Activated CD8-positive, alpha-beta T cell treated with anti-CD3 and anti-CD28 coated beads for 36 hours (primary cell): ENCODE data around the gene TYROBP. TPM values are rescaled to one million over a fixed set of nuclear protein-coding genes. Genes with fewer than 3 reads are reported as not detected.

Source experiments
- ATAC-seq: fragments of 200-7000 bp; cut with Tn5 transposase; one replicate; pipeline ENCODE4 v1.10.0; 2021; ENCODE audit warnings: mild to moderate bottlenecking, moderate library complexity
- CTCF ChIA-PET: fragments of 350-600 bp; sonication (Branson Sonifier 250); formaldehyde crosslinking; loops from one replicate; lab custom pipeline; 2021; ENCODE audit warnings: antibody characterized with exemption; lab: Charles Lee
- POLR2A ChIA-PET: fragments of 350-600 bp; sonication (Branson Sonifier 250); formaldehyde crosslinking; loops from one replicate; lab custom pipeline; 2021; ENCODE audit warnings: antibody characterized with exemption; lab: Charles Lee
- DNase-seq: peaks from one replicate; pipeline ENCODE4 v3.0.0-alpha.2; 2020
- H3K27ac Mint-ChIP-seq: one replicate; pipeline ENCODE4 v1.8.0; 2021; ENCODE audit warnings: mild to moderate bottlenecking, mixed read lengths
- H3K27me3 Mint-ChIP-seq: one replicate; pipeline ENCODE4 v1.8.0; 2021; ENCODE audit warnings: mixed read lengths
- H3K36me3 Mint-ChIP-seq: one replicate; pipeline ENCODE4 v1.8.0; 2021; ENCODE audit warnings: low read depth, mixed read lengths
- H3K4me1 Mint-ChIP-seq: one replicate; pipeline ENCODE4 v1.8.0; 2021; ENCODE audit warnings: low read depth, mixed read lengths
- H3K4me3 Mint-ChIP-seq: one replicate; pipeline ENCODE4 v1.8.0; 2021; ENCODE audit warnings: mild to moderate bottlenecking, moderate library complexity, mixed read lengths
- H3K9me3 Mint-ChIP-seq: one replicate; pipeline ENCODE4 v1.8.0; 2021; ENCODE audit warnings: mixed read lengths
- intact Hi-C: fragments of 100-400 bp; cut with micrococcal nuclease; formaldehyde crosslinking; loops from one replicate; pipeline ENCODE4 v1.10.0; 2022
- total RNA-seq, 2 experiments: library from RNA; stranded (reverse); gene quantifications; one replicate each; pipeline ENCODE4 v1.2.3, GENCODE V29; 2021
- TF ChIP-seq, protein P1 (sequence below): fragments of 200-600 bp; IDR thresholded peaks from one replicate; pipeline ENCODE4 v1.8.0; 2022; ENCODE audit warnings: antibody characterized with exemption, mild to moderate bottlenecking

The TYROBP gene
- total RNA-seq, 2 experiments from 2014 or later, result 0.81 to 1.5 TPM

GRCh38 chr19:35931874-35932202 lies 23.7 kb upstream of the TYROBP start:
- POLR2A ChIA-PET, result interaction anchor here (1.0 to 3.1 kb wide), 2 partner anchors 26 to 49 kb away, joined by 3 to 13 read pairs; no protein-coding TSS in a partner anchor
- H3K4me1 Mint-ChIP-seq, result peaks cover 28% of the 10 kb centered on the region
- H3K27me3 Mint-ChIP-seq, result no peaks in the 10 kb centered on the region
- ATAC-seq (peak; percentile 6), DNase-seq (no peak)
- CTCF ChIA-PET, result interaction anchor here (0.6 to 7.0 kb wide), 11 partner anchors 10 to 239 kb away, joined by 3 to 88 read pairs (median 4); no protein-coding TSS in a partner anchor
- H3K27ac Mint-ChIP-seq, result no peak overlapping the region
- no peaks in the 10 kb centered on the region for H3K36me3 Mint-ChIP-seq
- peak overlapping the region; percentile 34 for H3K4me3 Mint-ChIP-seq
- TF ChIP-seq, protein P1, sequence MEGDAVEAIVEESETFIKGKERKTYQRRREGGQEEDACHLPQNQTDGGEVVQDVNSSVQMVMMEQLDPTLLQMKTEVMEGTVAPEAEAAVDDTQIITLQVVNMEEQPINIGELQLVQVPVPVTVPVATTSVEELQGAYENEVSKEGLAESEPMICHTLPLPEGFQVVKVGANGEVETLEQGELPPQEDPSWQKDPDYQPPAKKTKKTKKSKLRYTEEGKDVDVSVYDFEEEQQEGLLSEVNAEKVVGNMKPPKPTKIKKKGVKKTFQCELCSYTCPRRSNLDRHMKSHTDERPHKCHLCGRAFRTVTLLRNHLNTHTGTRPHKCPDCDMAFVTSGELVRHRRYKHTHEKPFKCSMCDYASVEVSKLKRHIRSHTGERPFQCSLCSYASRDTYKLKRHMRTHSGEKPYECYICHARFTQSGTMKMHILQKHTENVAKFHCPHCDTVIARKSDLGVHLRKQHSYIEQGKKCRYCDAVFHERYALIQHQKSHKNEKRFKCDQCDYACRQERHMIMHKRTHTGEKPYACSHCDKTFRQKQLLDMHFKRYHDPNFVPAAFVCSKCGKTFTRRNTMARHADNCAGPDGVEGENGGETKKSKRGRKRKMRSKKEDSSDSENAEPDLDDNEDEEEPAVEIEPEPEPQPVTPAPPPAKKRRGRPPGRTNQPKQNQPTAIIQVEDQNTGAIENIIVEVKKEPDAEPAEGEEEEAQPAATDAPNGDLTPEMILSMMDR, result peak; percentile 55
- H3K9me3 Mint-ChIP-seq, result no peaks in the 10 kb centered on the region
- intact Hi-C loops, result loop anchor here (1.0 to 10.0 kb wide), 3 partner anchors 31 to 217 kb away; partner anchors contain the start of genes KMT2B and NFKBID

DNA sequence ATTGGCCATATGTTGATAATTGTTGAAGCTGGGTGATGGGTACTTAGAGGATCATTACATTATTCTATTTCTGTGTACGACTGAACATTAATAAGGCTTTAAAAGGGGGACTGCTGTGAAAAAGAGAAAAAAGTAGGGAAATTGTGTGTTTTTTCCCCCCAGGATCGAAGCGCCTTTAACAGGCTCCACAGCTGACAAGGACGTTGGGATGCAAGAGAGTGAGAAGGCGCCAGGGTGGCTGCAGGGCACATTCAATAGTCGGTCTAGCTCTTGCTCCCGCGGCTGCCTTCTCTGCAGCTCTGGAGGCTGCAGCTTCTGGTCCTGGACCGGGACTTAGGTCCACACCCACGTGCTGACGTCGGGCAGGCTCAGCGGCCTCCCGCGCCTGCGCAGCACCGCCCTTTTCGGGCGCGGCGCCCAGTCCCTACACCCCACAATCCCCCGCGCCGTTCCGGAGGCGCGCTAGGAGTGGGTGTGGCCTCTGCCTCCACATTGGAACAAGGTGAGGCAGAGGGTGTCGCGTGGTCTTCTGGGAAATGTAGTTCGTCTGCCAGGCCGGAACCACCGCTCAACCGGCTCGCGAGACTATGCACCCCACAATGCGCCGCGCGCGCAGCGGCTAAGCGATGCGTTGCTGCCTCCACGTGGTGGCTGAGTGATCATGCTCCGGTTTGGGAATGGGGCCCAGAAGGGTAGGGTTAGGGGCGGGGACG lies 23.2 kb upstream of the TYROBP start:
- ChIA-PET CTCF (interaction anchor here (0.6 to 7.0 kb wide), 22 partner anchors 9 to 239 kb away, joined by 3 to 88 read pairs (median 4); no protein-coding TSS in a partner anchor), POLR2A (interaction anchor here (0.8 to 3.1 kb wide), 7 partner anchors 16 to 218 kb away, joined by 3 to 13 read pairs (median 3); no protein-coding TSS in a partner anchor)
- intact Hi-C loops, result loop anchor here (1.0 to 10.0 kb wide), 3 partner anchors 31 to 217 kb away; partner anchors contain the start of genes KMT2B and NFKBID
- H3K27ac Mint-ChIP-seq, result peak overlapping the region; percentile 91
- H3K9me3 Mint-ChIP-seq, result no peaks in the 10 kb centered on the region
- no peaks in the 10 kb centered on the region for H3K36me3 Mint-ChIP-seq
- TF ChIP-seq, protein P1, result peak; percentile 82
- peaks cover 28% of the 10 kb centered on the region for H3K4me1 Mint-ChIP-seq
- DNase-seq (peak; percentile 99), ATAC-seq (peak; percentile 98)
- peak overlapping the region; percentile 76 for H3K4me3 Mint-ChIP-seq
- H3K27me3 Mint-ChIP-seq, result no peaks in the 10 kb centered on the region

- ATAC-seq (no peak), DNase-seq (no peak)
- H3K27me3 Mint-ChIP-seq, result no peaks in the 10 kb centered on the region
- ChIA-PET POLR2A (interaction anchor here (1.3 to 1.5 kb wide), 3 partner anchors 47 to 218 kb away, joined by 3 to 4 read pairs (median 3); no protein-coding TSS in a partner anchor), CTCF (interaction anchor here (1.1 to 7.0 kb wide), 3 partner anchors 21 to 48 kb away, joined by 3 to 88 read pairs (median 5); partner anchors contain the start of gene TYROBP)
- TF ChIP-seq, protein P1, result no peak
- H3K36me3 Mint-ChIP-seq, result no peaks in the 10 kb centered on the region
- H3K9me3 Mint-ChIP-seq, result peaks cover 12% of the 10 kb centered on the region
- intact Hi-C loops, result loop anchor here (2.0 to 10.0 kb wide), 2 partner anchors 29 to 215 kb away; partner anchors contain the start of genes KMT2B and NFKBID
- H3K4me3 Mint-ChIP-seq, result peak overlapping the region; percentile 26
- peaks cover 20% of the 10 kb centered on the region for H3K4me1 Mint-ChIP-seq
- H3K27ac Mint-ChIP-seq, result peak overlapping the region; percentile 89
These were observed 21.8 kb upstream of the TYROBP start for GRCh38 chr19:35929876-35930275.

DNA sequence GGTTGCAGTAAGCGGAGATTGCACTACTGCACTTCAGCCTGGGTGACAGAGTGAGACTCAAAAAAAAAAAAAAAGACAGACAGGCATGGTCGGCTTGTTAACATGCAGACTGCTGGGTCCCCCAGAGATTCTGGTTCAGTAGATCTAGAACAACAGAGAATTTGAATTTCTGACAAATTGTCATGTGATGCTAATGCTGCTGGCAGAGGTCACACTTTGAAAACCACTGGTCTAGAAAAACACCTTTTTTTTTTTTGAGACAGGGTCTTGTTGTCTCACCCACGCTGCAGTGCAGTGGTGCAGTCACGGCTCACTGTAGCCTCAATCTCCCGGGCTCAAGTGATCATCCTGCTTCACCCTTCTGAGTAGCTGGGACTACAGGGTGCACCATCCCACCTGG lies 20.4 kb upstream of the TYROBP start:
- Mint-ChIP-seq H3K27me3 (no peaks in the 10 kb centered on the region), H3K9me3 (peaks cover 12% of the 10 kb centered on the region), H3K36me3 (no peaks in the 10 kb centered on the region), H3K27ac (no peak overlapping the region), H3K4me3 (no peak overlapping the region), H3K4me1 (peaks cover 20% of the 10 kb centered on the region)
- ATAC-seq (no peak), DNase-seq (no peak)
- intact Hi-C loops, result no loop called here
- ChIA-PET CTCF (interaction anchor here (0.6 to 2.0 kb wide), 2 partner anchors 25 to 1722 kb away, joined by 3 to 5 read pairs; no protein-coding TSS in a partner anchor), POLR2A (no interaction called here)
- TF ChIP-seq, protein P1, result no peak
